LHCN-M2 (cell line): ENCODE measurements around the gene CALHM1. TPM values are rescaled to one million over a fixed set of nuclear protein-coding genes. Genes with fewer than 3 reads are reported as not detected.
"Not testable (repeated sequence)": the region's sequence is repeated elsewhere in the genome, so short reads cannot be mapped to it uniquely, and the experiment has no call there.

ENCODE experiments used
- DNase-seq: peaks from one replicate; pipeline ENCODE4 v3.0.0-alpha.2; 2012; ENCODE audit warnings: low read depth
- total RNA-seq: library from RNA; depleted of rRNA; stranded (reverse); fragments of >200 nt; gene quantifications from 2 replicates; pipeline ENCODE4 v1.2.3, GENCODE V29; 2014

Gene CALHM1
- total RNA-seq, 1 experiment from 2014 or later: not detected

GRCh38 chr10:103486635-103487409 is 28.1 kb upstream of the CALHM1 start:
- DNase-seq: not testable (repeated sequence)

- peak; percentile 67 for DNase-seq
These were observed 23.4 kb upstream of the CALHM1 start for GRCh38 chr10:103481974-103482531.

- DNase-seq: peak; percentile 43
These were observed 21.8 kb upstream of the CALHM1 start for GRCh38 chr10:103480521-103480920.

GRCh38 chr10:103479135-103479534 is 20.4 kb upstream of the CALHM1 start, which contains the start of gene CALHM3:
TSS of gene CALHM3 (minus strand) at chr10:103479240. CDS start at chr10:103479032, 208 bp downstream.
- no peak for DNase-seq

- no peak for DNase-seq
These were observed 20.0 kb upstream of the CALHM1 start for GRCh38 chr10:103478671-103479070.

GRCh38 chr10:103476046-103476768 is 17.5 kb upstream of the CALHM1 start:
- DNase-seq: no peak

GRCh38 chr10:103475437-103475836 is 16.7 kb upstream of the CALHM1 start:
- DNase-seq: no peak

GRCh38 chr10:103474077-103474476 is 15.4 kb upstream of the CALHM1 start:
- DNase-seq: no peak

GRCh38 chr10:103473261-103473671 is 14.6 kb upstream of the CALHM1 start:
- DNase-seq: no peak

- DNase-seq: no peak
These were observed 13.3 kb upstream of the CALHM1 start for GRCh38 chr10:103472005-103472404.

GRCh38 chr10:103470761-103471653 is 12.3 kb upstream of the CALHM1 start:
- DNase-seq: peak; percentile 24

GRCh38 chr10:103469201-103469600 is 10.5 kb upstream of the CALHM1 start:
- no peak for DNase-seq

GRCh38 chr10:103467406-103467805 is 8.7 kb upstream of the CALHM1 start:
- DNase-seq: no peak

- no peak for DNase-seq
These were observed 8.0 kb upstream of the CALHM1 start for GRCh38 chr10:103466734-103467133.

GRCh38 chr10:103465411-103466179 is 6.9 kb upstream of the CALHM1 start:
- DNase-seq: no peak

GRCh38 chr10:103463499-103463898 is 4.8 kb upstream of the CALHM1 start:
- no peak for DNase-seq

GRCh38 chr10:103459615-103460014 is 915 bp upstream of the CALHM1 start:
- no peak for DNase-seq

GRCh38 chr10:103457896-103458583 is 660 bp downstream of the CALHM1 start:
- no peak for DNase-seq

- no peak for DNase-seq
These were observed 1.5 kb downstream of the CALHM1 start for GRCh38 chr10:103457176-103457712.
